Retinal pigment epithelial cell (primary cell): ENCODE measurements around the gene CARNS1.
"Not testable (repeated sequence)": the region's sequence is repeated elsewhere in the genome, so short reads cannot be mapped to it uniquely, and the experiment has no call there.

ENCODE experiments used
- DNase-seq: peaks from one replicate; pipeline ENCODE4 v3.0.0-alpha.2; 2010; ENCODE audit warnings: low read depth
- H3K4me3 ChIP-seq: 2 replicates; pipeline ENCODE4 v1.5.1; 2011; ENCODE audit warnings: mild to moderate bottlenecking, low read length, control low read depth, moderate library complexity
- CTCF ChIP-seq: conservative IDR thresholded peaks from 2 replicates; pipeline ENCODE4 v1.5.1; 2011; ENCODE audit warnings: low read depth, low read length, control low read depth, inconsistent platforms

The CARNS1 gene

GRCh38 chr11:67398661-67399563 lies 16.6 kb upstream of the CARNS1 start:
- no peak for TF ChIP-seq CTCF
- H3K4me3 ChIP-seq = no peak overlapping the region
- no peak for DNase-seq

- TF ChIP-seq CTCF = no peak
- DNase-seq = no peak
- peak overlapping the region; percentile 85 for H3K4me3 ChIP-seq
Measured at GRCh38 chr11:67400251-67400941, 15.1 kb upstream of the CARNS1 start.

- no peak for TF ChIP-seq CTCF
- DNase-seq = no peak
- peak overlapping the region; percentile 85 for H3K4me3 ChIP-seq
Measured at GRCh38 chr11:67400942-67401494, 14.5 kb upstream of the CARNS1 start.

GRCh38 chr11:67401495-67402191 lies 13.8 kb upstream of the CARNS1 start, which contains the start of gene PPP1CA:
TSS of gene PPP1CA (minus strand) at chr11:67401858. CDS start at chr11:67401782, 76 bp downstream.
- DNase-seq = no peak
- peak within 1 kb of the TSS; percentile 85 for H3K4me3 ChIP-seq
- TF ChIP-seq CTCF = no peak

GRCh38 chr11:67402192-67402839 lies 13.2 kb upstream of the CARNS1 start:
- peak overlapping the region; percentile 13 for H3K4me3 ChIP-seq
- not testable (repeated sequence) for DNase-seq

- DNase-seq, H3K4me3 ChIP-seq: not testable (repeated sequence)
Measured at GRCh38 chr11:67403085-67403484, 12.4 kb upstream of the CARNS1 start.

- TF ChIP-seq CTCF = no peak
- no peak overlapping the region for H3K4me3 ChIP-seq
- no peak for DNase-seq
Measured at GRCh38 chr11:67404515-67405195, 10.8 kb upstream of the CARNS1 start.
